Epithelial cell of proximal tubule (primary cell): ENCODE measurements around the gene ADAMTS3. TPM values are rescaled to one million over a fixed set of nuclear protein-coding genes. Genes with fewer than 3 reads are reported as not detected.

Experiments used
- DNase-seq: peaks from one replicate; pipeline ENCODE4 v3.0.0-alpha.2; 2011; ENCODE audit warnings: low read depth
- H3K4me3 ChIP-seq: 2 replicates; pipeline ENCODE4 v1.5.1; 2011; ENCODE audit warnings: low read depth, mild to moderate bottlenecking, low read length
- total RNA-seq: library from RNA; depleted of rRNA; stranded (reverse); fragments of >200 nt; gene quantifications from 2 replicates; pipeline ENCODE4 v1.2.3, GENCODE V29; 2015
- TF ChIP-seq, protein P1 (sequence below): conservative IDR thresholded peaks from 2 replicates; pipeline ENCODE4 v1.5.1; 2012; ENCODE audit warnings: low read depth, mild to moderate bottlenecking, low read length

ADAMTS3 gene
- total RNA-seq, 1 donor from 2014 or later, result 4.7 TPM

DNA sequence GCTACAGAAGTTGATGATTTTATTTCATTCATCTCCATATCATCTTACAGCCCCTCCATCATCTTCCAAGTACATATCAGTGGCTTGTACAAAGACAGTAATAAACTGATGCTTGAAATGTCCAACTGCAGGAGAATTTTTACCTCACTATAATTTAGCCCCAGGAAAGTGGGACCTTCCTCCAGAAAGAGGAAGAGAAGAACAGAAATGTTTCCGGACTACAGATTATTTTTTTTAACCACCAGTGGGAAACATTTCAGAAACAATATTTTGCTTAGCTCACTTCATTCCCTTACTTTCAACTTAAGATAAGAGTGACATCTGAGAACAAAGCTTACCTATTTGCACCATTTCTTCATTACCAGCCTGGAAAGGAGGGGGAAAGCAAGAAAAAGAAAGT, 2.0 kb downstream of the ADAMTS3 start:
- TF ChIP-seq, protein P1, sequence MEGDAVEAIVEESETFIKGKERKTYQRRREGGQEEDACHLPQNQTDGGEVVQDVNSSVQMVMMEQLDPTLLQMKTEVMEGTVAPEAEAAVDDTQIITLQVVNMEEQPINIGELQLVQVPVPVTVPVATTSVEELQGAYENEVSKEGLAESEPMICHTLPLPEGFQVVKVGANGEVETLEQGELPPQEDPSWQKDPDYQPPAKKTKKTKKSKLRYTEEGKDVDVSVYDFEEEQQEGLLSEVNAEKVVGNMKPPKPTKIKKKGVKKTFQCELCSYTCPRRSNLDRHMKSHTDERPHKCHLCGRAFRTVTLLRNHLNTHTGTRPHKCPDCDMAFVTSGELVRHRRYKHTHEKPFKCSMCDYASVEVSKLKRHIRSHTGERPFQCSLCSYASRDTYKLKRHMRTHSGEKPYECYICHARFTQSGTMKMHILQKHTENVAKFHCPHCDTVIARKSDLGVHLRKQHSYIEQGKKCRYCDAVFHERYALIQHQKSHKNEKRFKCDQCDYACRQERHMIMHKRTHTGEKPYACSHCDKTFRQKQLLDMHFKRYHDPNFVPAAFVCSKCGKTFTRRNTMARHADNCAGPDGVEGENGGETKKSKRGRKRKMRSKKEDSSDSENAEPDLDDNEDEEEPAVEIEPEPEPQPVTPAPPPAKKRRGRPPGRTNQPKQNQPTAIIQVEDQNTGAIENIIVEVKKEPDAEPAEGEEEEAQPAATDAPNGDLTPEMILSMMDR, result no peak
- no peak for DNase-seq
- peak overlapping the region; percentile 75 for H3K4me3 ChIP-seq

DNA sequence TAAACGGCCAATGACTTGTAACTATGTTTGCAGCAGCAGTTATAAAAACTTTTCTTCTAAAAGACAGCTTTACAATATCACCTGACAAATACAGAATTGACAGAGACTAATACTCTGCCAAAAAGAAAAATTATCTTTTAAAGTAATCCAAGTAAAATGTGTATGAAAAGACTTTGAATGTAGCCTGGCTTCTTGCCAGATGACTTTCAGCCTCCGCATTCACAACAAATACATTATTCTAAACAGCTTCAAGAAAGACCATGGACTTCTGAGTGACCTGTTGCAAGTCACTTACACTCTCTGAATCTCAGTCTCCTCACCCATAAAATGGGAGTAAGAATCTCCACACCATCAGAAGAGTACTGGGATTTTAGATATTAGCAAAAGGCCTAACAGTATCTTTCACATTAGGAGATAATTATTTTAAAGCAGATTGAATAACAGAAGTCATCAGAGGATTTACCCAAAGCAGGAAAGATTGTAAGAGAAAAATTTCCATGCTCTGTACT, 2.5 kb downstream of the ADAMTS3 start:
- TF ChIP-seq, protein P1, result no peak
- no peak for DNase-seq
- no peak overlapping the region for H3K4me3 ChIP-seq

DNA sequence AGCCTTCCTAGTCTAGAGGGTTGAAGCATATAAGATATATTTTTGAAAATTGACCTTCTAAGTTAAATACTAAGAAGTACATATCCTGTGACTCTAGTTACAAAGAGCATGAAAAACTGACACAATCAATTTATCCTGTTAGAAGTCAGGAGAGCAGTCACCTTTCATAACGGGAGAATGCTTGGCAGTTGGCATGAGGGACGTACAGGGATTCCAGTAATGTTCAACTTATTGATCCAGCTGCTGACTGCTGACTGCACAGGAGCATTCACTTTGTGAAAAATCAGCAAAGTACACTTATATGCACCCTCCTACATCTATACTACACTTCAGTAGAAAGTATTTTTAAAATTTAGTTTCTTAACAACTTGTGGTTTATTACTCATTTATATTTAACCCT, 4.2 kb downstream of the ADAMTS3 start:
- no peak for DNase-seq
- TF ChIP-seq, protein P1, result no peak

DNA sequence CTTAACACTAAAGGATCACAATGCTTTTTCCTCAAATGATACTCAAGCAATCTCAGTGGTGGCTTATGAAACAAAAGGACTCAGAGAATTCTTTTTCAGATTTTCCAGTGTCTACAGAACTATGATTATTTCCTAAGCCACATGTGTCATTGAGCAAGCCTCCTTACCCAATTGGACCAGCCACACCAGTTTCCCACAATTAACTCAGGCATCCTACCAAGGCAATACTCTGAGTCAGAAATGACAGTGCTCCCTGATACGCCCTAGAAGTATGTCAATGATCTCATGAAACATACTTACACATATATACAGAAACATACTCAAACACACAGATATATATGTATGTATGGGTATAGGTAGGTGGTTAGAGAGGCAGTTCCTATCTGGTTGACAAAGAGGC, 4.8 kb downstream of the ADAMTS3 start:
- no peak overlapping the region for H3K4me3 ChIP-seq
- peak; percentile 40 for DNase-seq
- TF ChIP-seq, protein P1, result no peak

More for the DNA sequence above, 4.2 kb downstream of the ADAMTS3 start:
- no peak overlapping the region for H3K4me3 ChIP-seq

DNA sequence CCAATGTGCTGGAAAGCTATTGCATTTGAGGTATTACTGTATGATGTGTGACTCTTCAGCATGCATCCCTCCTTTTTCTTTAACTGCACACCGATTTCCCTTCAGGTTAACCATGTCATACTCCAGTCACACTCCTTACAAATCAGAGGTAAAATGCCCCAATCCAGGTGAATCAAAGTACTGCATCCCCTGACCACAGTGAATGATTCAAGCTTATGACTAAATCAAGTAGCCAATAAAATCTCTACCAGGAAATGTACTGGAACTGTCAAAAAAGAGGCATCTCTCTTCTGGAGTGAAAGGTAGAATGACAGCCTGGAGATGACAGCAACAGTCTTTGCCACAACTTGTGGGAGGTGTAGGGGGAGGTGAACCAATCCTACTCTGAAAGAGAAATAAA, 10.4 kb downstream of the ADAMTS3 start:
- no peak for DNase-seq
- TF ChIP-seq, protein P1, result no peak

DNA sequence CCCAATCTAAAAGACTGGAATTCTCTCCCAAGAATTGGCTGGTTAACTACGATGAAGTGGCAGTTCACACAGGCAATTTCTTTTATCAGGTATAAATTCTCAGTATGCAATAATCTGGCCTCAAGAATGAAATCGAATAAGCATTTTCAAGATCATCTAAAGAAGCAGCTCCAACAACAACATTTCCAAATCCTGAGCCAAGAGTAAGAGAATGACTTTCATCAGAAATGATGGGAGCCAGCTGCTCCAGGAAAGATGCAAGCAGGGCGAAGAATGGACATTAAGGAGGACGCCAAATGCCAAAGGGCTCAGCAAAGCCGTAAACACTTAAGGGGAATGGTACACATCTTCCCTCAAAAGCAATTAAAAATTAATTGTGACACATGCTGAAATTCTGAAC, 12.0 kb downstream of the ADAMTS3 start:
- DNase-seq, result no peak
- no peak overlapping the region for H3K4me3 ChIP-seq
- TF ChIP-seq, protein P1, result no peak

More for the DNA sequence above, 10.4 kb downstream of the ADAMTS3 start:
- H3K4me3 ChIP-seq, result no peak overlapping the region

DNA sequence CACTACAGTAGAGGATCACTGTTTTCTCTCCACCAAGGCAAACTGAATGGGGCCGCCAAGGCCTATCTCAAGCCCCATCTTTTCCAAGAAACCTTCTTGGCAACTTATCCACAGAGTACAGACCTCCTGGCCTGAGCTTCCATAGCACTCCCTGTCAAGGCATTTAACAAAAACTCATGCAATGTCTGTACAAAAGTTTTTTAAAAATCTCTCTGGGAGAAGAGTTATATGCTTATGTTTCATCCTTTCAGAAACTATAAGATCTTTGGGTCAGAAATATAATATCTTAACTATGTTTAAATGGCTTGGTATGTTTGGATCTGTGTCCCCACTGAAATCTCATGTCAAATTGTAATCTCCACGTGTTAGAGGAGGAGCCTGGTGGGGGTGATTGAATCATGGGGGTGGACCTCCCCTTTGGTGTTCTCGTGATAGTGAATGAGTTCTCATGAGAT, 13.6 kb downstream of the ADAMTS3 start:
- no peak for DNase-seq
- no peak overlapping the region for H3K4me3 ChIP-seq
- TF ChIP-seq, protein P1, result no peak
